Measurements from ENCODE around the gene VWCE.

VWCE gene

GRCh38 chr11:61294717-61295595 is at the start of gene VWCE:
Gene VWCE, minus strand, starts transcription at chr11:61295316. Its CDS starts 279 bp downstream, at chr11:61295037.
- DNase-seq: peak; percentile 68

GRCh38 chr11:61343792-61344745 is 49.0 kb upstream of the VWCE start:
- no peak for DNase-seq

GRCh38 chr11:61342207-61342803 is 47.2 kb upstream of the VWCE start:
- no peak for DNase-seq

GRCh38 chr11:61341706-61342105 is 46.6 kb upstream of the VWCE start:
- DNase-seq: no peak

- no peak for DNase-seq
These were observed 45.9 kb upstream of the VWCE start for GRCh38 chr11:61340979-61341378.

- DNase-seq: no peak
These were observed 44.4 kb upstream of the VWCE start for GRCh38 chr11:61339490-61339878.

GRCh38 chr11:61338783-61339489 is 43.8 kb upstream of the VWCE start:
- no peak for DNase-seq

GRCh38 chr11:61337706-61338470 is 42.8 kb upstream of the VWCE start:
- no peak for DNase-seq

- peak; percentile 85 for DNase-seq
These were observed 41.2 kb upstream of the VWCE start for GRCh38 chr11:61336171-61336935.

GRCh38 chr11:61335355-61335710 is 40.2 kb upstream of the VWCE start:
- no peak for DNase-seq

GRCh38 chr11:61334434-61335354 is 39.6 kb upstream of the VWCE start:
- DNase-seq: no peak

- no peak for DNase-seq
These were observed 38.7 kb upstream of the VWCE start for GRCh38 chr11:61333550-61334433.

GRCh38 chr11:61332797-61333549 is 37.9 kb upstream of the VWCE start, which contains the start of the genes DDB1 and TKFC:
Gene DDB1, minus strand, starts transcription at chr11:61333105. Its CDS starts 137 bp downstream, at chr11:61332968.
Gene TKFC, plus strand, starts transcription at chr11:61333228. Its CDS starts 1,501 bp downstream, at chr11:61334729.
- peak; percentile 96 for DNase-seq

- DNase-seq: no peak
These were observed 37.2 kb upstream of the VWCE start for GRCh38 chr11:61332281-61332796.

GRCh38 chr11:61331651-61332050 is 36.5 kb upstream of the VWCE start:
- no peak for DNase-seq

GRCh38 chr11:61329871-61330270 is 34.8 kb upstream of the VWCE start:
- no peak for DNase-seq

GRCh38 chr11:61328351-61328750 is 33.2 kb upstream of the VWCE start:
- DNase-seq: no peak

- DNase-seq: no peak
These were observed 32.6 kb upstream of the VWCE start for GRCh38 chr11:61327669-61328071.
